ENCODE data around the gene SPTLC2.

The SPTLC2 gene

GRCh38 chr14:77580964-77581505 lies 35.4 kb downstream of the SPTLC2 start:
- H3K36me3 ChIP-seq (ENCODE audit: control insufficient read depth, insufficient read depth, low read length), result no peaks in the 10 kb centered on the region
- no peak overlapping the region for H3K4me3 ChIP-seq (ENCODE audit: low read length)
- H3K9me3 ChIP-seq (ENCODE audit: control insufficient read depth, low read length), result no peaks in the 10 kb centered on the region
- no peaks in the 10 kb centered on the region for H3K27me3 ChIP-seq (ENCODE audit: control insufficient read depth, insufficient read depth, low read length)
- H3K4me1 ChIP-seq (ENCODE audit: control insufficient read depth, insufficient read depth, low read length), result peaks cover 6% of the 10 kb centered on the region
- no peak overlapping the region for H3K9ac ChIP-seq (ENCODE audit: low read length)

DNA sequence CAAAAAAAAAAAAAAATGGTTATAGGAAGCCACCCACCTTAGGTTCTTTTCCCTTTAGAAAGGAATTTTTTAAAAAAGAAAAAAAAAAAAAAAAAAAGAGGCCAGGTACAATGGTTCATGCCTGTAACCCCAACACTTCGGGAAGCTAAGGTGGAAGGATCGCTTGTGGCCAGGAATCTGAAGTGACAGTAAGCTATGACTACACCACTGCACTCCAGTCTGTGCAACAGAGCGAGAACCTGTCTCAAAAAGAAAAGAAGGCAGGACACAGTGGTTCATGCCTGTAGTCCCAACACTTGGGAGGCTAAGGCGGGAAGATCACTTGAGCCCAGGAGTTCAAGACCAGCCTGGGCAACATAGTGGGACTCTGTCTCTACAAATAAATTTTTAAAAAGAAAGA lies 36.0 kb downstream of the SPTLC2 start:
- Histone ChIP-seq H3K27me3 (ENCODE audit: control insufficient read depth, insufficient read depth, low read length) (no peaks in the 10 kb centered on the region), H3K9me3 (ENCODE audit: control insufficient read depth, low read length) (no peaks in the 10 kb centered on the region), H3K36me3 (ENCODE audit: control insufficient read depth, insufficient read depth, low read length) (peaks cover 4% of the 10 kb centered on the region), H3K4me3 (ENCODE audit: low read length) (no peak overlapping the region), H3K9ac (ENCODE audit: low read length) (no peak overlapping the region), H3K4me1 (ENCODE audit: control insufficient read depth, insufficient read depth, low read length) (peaks cover 6% of the 10 kb centered on the region)

GRCh38 chr14:77579780-77580179 lies 36.7 kb downstream of the SPTLC2 start:
- no peak overlapping the region for H3K4me3 ChIP-seq (ENCODE audit: low read length)
- peaks cover 6% of the 10 kb centered on the region for H3K36me3 ChIP-seq (ENCODE audit: control insufficient read depth, insufficient read depth, low read length)
- no peak overlapping the region for H3K9ac ChIP-seq (ENCODE audit: low read length)
- no peaks in the 10 kb centered on the region for H3K9me3 ChIP-seq (ENCODE audit: control insufficient read depth, low read length)
- peaks cover 6% of the 10 kb centered on the region for H3K4me1 ChIP-seq (ENCODE audit: control insufficient read depth, insufficient read depth, low read length)
- H3K27me3 ChIP-seq (ENCODE audit: control insufficient read depth, insufficient read depth, low read length), result no peaks in the 10 kb centered on the region

- Histone ChIP-seq H3K36me3 (ENCODE audit: control insufficient read depth, insufficient read depth, low read length) (peaks cover 6% of the 10 kb centered on the region), H3K4me1 (ENCODE audit: control insufficient read depth, insufficient read depth, low read length) (peaks cover 6% of the 10 kb centered on the region), H3K9ac (ENCODE audit: low read length) (no peak overlapping the region), H3K9me3 (ENCODE audit: control insufficient read depth, low read length) (no peaks in the 10 kb centered on the region), H3K4me3 (ENCODE audit: low read length) (no peak overlapping the region), H3K27me3 (ENCODE audit: control insufficient read depth, insufficient read depth, low read length) (no peaks in the 10 kb centered on the region)
Measured at GRCh38 chr14:77579065-77579464, 37.4 kb downstream of the SPTLC2 start.

DNA sequence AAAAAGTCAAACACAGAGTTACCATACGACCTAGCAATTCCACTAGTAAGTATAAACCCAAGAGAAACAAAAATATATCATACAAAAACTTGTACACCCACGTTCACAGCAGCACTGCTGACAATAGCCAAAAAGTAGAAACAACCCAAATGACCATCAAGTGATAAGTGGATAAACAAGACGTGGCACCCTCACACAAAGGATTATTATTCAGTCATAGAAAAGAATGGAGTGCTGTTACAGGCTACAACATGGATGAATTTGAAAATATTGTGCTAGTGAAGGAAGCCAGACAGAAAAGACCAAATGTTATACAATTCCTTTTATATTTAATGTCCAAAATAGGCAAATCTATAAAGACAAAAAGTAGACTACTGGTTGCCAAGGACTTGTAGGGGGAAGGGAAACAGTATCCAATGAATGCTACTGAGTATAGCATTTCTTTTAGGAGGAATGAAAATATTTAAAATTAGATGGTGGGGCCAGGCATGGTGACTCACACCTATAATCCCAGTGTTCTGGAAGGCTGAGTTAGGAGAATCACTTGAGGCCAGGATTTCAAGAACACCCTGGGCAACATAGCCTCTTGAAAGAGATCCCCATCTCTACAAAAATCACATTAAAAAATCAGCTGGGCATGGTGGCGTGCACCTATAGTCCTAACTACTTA lies 41.9 kb downstream of the SPTLC2 start:
- H3K36me3 ChIP-seq (ENCODE audit: control insufficient read depth, insufficient read depth, low read length), result peaks cover 6% of the 10 kb centered on the region
- no peaks in the 10 kb centered on the region for H3K27me3 ChIP-seq (ENCODE audit: control insufficient read depth, insufficient read depth, low read length)
- no peak overlapping the region for H3K9ac ChIP-seq (ENCODE audit: low read length)
- H3K4me3 ChIP-seq (ENCODE audit: low read length), result no peak overlapping the region
- no peaks in the 10 kb centered on the region for H3K4me1 ChIP-seq (ENCODE audit: control insufficient read depth, insufficient read depth, low read length)
- H3K9me3 ChIP-seq (ENCODE audit: control insufficient read depth, low read length), result no peaks in the 10 kb centered on the region

DNA sequence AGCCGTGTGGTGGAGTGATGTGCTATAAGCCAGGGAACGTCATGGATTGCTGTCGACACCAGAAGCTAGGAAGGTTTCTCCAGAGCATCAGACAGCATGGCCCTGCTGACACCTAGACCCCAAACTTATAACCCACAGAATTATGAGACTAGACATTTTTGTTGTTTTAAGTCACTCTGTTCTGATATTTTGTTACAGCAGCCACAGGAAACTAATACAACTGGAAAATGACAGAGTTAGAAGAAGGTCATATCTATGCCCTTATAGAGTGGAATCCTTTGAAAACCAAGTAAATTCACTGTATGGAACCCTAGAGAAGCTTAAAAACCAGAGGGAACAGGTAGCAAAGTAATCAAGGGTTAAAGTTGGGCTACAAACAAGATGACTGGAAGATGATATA lies 42.5 kb downstream of the SPTLC2 start:
- H3K9me3 ChIP-seq (ENCODE audit: control insufficient read depth, low read length), result no peaks in the 10 kb centered on the region
- peaks cover 9% of the 10 kb centered on the region for H3K36me3 ChIP-seq (ENCODE audit: control insufficient read depth, insufficient read depth, low read length)
- no peak overlapping the region for H3K9ac ChIP-seq (ENCODE audit: low read length)

GRCh38 chr14:77570706-77571268 lies 45.6 kb downstream of the SPTLC2 start:
- Histone ChIP-seq H3K9me3 (ENCODE audit: control insufficient read depth, low read length) (no peaks in the 10 kb centered on the region), H3K4me3 (ENCODE audit: low read length) (no peak overlapping the region), H3K9ac (ENCODE audit: low read length) (no peak overlapping the region), H3K4me1 (ENCODE audit: control insufficient read depth, insufficient read depth, low read length) (no peaks in the 10 kb centered on the region), H3K36me3 (ENCODE audit: control insufficient read depth, insufficient read depth, low read length) (peaks cover 8% of the 10 kb centered on the region), H3K27me3 (ENCODE audit: control insufficient read depth, insufficient read depth, low read length) (no peaks in the 10 kb centered on the region)

More for the DNA sequence above, 42.5 kb downstream of the SPTLC2 start:
- H3K27me3 ChIP-seq (ENCODE audit: control insufficient read depth, insufficient read depth, low read length), result no peaks in the 10 kb centered on the region
- no peaks in the 10 kb centered on the region for H3K4me1 ChIP-seq (ENCODE audit: control insufficient read depth, insufficient read depth, low read length)
- no peak overlapping the region for H3K4me3 ChIP-seq (ENCODE audit: low read length)

DNA sequence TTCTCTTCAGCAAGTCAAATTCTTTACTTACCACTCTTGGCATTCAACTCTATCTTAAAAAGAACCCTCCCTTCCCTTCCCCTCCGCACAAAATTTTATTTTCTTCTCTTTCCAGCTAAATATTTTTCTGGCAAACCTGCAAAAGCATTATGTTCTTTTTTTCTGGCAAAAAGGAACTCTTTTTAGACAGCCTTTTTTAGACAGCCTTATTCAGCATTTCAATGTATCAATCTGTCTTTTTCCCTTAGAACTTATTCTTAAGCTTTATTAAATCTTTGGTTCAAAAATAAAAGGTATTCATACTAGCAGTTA lies 50.5 kb downstream of the SPTLC2 start:
- H3K9ac ChIP-seq (ENCODE audit: low read length), result no peak overlapping the region
- no peaks in the 10 kb centered on the region for H3K9me3 ChIP-seq (ENCODE audit: control insufficient read depth, low read length)
- H3K36me3 ChIP-seq (ENCODE audit: control insufficient read depth, insufficient read depth, low read length), result peaks cover 3% of the 10 kb centered on the region
- no peak overlapping the region for H3K4me3 ChIP-seq (ENCODE audit: low read length)
- no peaks in the 10 kb centered on the region for H3K4me1 ChIP-seq (ENCODE audit: control insufficient read depth, insufficient read depth, low read length)
- H3K27me3 ChIP-seq (ENCODE audit: control insufficient read depth, insufficient read depth, low read length), result no peaks in the 10 kb centered on the region

- Histone ChIP-seq H3K4me1 (ENCODE audit: control insufficient read depth, insufficient read depth, low read length) (no peaks in the 10 kb centered on the region), H3K27me3 (ENCODE audit: control insufficient read depth, insufficient read depth, low read length) (no peaks in the 10 kb centered on the region), H3K36me3 (ENCODE audit: control insufficient read depth, insufficient read depth, low read length) (peaks cover 3% of the 10 kb centered on the region), H3K9me3 (ENCODE audit: control insufficient read depth, low read length) (no peaks in the 10 kb centered on the region), H3K4me3 (ENCODE audit: low read length) (no peak overlapping the region), H3K9ac (ENCODE audit: low read length) (no peak overlapping the region)
Measured at GRCh38 chr14:77565289-77565993, 51.0 kb downstream of the SPTLC2 start.

DNA sequence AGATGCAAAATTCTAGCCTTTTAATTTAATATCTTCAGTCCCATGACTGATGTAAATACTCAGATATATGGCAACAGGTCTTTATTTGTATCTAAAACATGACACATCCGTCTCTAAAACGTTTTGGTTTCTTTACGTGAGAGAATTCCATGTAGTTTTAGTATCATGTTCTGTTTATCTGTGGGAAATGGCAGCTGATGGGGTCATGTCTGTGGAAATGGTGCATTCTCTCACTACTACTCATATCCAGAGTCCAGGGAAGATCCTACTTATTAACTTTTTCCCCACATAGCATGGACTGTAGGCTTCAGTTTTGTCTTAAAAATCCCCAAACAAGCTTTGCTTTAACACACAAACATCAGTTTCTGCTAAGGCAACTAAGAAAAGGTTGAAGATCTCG lies 53.8 kb downstream of the SPTLC2 start:
- Histone ChIP-seq H3K4me1 (ENCODE audit: control insufficient read depth, insufficient read depth, low read length) (no peaks in the 10 kb centered on the region), H3K4me3 (ENCODE audit: low read length) (no peak overlapping the region), H3K9ac (ENCODE audit: low read length) (no peak overlapping the region), H3K27me3 (ENCODE audit: control insufficient read depth, insufficient read depth, low read length) (no peaks in the 10 kb centered on the region), H3K9me3 (ENCODE audit: control insufficient read depth, low read length) (no peaks in the 10 kb centered on the region), H3K36me3 (ENCODE audit: control insufficient read depth, insufficient read depth, low read length) (no peaks in the 10 kb centered on the region)

DNA sequence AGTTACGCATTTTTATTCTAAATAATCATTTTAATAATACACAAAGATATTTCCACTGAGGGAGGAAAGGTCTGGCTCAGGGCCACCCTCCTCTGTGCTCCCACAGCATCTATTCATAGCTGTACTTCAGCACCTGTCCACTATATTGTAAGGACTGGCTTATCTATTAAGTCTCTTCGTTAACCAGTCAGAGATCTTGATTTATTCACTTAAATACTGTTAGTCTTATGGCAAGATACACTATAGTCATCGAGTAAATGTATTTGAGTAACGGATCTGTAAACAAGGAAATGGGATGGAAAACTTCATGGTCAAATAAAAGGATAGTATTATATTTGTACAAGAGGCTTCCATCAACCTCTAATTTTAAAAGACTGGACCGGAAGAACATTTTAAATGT lies 54.6 kb downstream of the SPTLC2 start:
- no peak overlapping the region for H3K9ac ChIP-seq (ENCODE audit: low read length)
- H3K9me3 ChIP-seq (ENCODE audit: control insufficient read depth, low read length), result no peaks in the 10 kb centered on the region
- H3K4me1 ChIP-seq (ENCODE audit: control insufficient read depth, insufficient read depth, low read length), result no peaks in the 10 kb centered on the region
- no peaks in the 10 kb centered on the region for H3K27me3 ChIP-seq (ENCODE audit: control insufficient read depth, insufficient read depth, low read length)
- H3K4me3 ChIP-seq (ENCODE audit: low read length), result no peak overlapping the region
- peaks cover 5% of the 10 kb centered on the region for H3K36me3 ChIP-seq (ENCODE audit: control insufficient read depth, insufficient read depth, low read length)

DNA sequence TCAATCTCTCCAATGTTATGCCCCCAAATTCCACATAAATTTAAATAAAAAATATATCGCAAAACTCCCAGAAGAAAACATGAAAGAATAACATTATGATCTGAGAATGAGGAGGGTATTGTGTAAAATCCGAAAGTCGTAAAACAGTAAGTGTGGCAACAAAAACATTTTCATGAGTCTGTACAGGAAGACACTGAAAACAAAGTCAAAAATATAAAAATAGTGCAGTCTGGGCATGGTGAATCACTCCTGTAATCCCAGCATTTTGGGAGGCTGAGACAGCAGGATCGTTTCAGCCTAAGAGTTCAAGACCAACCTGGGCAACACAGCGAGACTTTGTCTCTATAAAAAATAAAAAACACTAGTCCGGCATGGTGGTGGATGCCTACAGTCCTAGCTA lies 57.1 kb downstream of the SPTLC2 start:
- no peaks in the 10 kb centered on the region for H3K27me3 ChIP-seq (ENCODE audit: control insufficient read depth, insufficient read depth, low read length)
- no peaks in the 10 kb centered on the region for H3K9me3 ChIP-seq (ENCODE audit: control insufficient read depth, low read length)
- peaks cover 11% of the 10 kb centered on the region for H3K36me3 ChIP-seq (ENCODE audit: control insufficient read depth, insufficient read depth, low read length)
- no peak overlapping the region for H3K4me3 ChIP-seq (ENCODE audit: low read length)
- no peaks in the 10 kb centered on the region for H3K4me1 ChIP-seq (ENCODE audit: control insufficient read depth, insufficient read depth, low read length)
- H3K9ac ChIP-seq (ENCODE audit: low read length), result no peak overlapping the region
